ENCODE data around the gene STXBP4.

DNA sequence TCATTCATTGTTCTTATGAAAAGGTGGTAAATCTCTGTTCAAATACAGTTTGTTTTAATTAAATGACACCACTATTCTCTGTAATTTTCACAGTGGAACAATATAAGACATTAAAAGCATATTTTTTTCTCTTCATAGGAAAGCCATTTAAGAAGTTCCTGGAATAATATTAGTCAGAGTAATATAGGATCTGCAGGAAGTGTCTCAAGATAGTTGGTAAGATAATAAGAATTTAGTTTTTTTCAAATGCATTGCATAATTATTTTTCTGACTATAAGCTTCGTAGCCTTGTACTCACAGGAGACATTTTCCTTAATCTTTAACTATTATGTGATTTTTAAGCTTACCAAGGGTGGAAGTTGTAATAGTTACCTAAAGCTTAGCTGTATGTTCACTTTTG is 16.9 kb downstream of the STXBP4 start:
- TF ChIP-seq, protein P1, sequence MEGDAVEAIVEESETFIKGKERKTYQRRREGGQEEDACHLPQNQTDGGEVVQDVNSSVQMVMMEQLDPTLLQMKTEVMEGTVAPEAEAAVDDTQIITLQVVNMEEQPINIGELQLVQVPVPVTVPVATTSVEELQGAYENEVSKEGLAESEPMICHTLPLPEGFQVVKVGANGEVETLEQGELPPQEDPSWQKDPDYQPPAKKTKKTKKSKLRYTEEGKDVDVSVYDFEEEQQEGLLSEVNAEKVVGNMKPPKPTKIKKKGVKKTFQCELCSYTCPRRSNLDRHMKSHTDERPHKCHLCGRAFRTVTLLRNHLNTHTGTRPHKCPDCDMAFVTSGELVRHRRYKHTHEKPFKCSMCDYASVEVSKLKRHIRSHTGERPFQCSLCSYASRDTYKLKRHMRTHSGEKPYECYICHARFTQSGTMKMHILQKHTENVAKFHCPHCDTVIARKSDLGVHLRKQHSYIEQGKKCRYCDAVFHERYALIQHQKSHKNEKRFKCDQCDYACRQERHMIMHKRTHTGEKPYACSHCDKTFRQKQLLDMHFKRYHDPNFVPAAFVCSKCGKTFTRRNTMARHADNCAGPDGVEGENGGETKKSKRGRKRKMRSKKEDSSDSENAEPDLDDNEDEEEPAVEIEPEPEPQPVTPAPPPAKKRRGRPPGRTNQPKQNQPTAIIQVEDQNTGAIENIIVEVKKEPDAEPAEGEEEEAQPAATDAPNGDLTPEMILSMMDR (IDR thresholded peaks at IDR 0.05; ENCODE audit: insufficient read depth, low read depth, low read length), result no peak
- TF ChIP-seq EZH2 (IDR thresholded peaks at IDR 0.05; ENCODE audit: insufficient read depth, low read length), result no peak
